Measurements from ENCODE around the gene S100A5.
"Not testable (repeated sequence)": the region's sequence is repeated elsewhere in the genome, so short reads cannot be mapped to it uniquely, and the experiment has no call there.

The S100A5 gene

GRCh38 chr1:153567621-153568366, 27.1 kb upstream of the S100A5 start:
- DNase-seq (ENCODE audit: low read depth in 2 of 3, low spot score in 2 of 3), result peak in 1 of 3 experiments; percentile 30

- DNase-seq (ENCODE audit: low read depth in 2 of 3, low spot score in 2 of 3), result peak; percentile 65 to 71 (median 71)
These were observed 26.0 kb upstream of the S100A5 start for GRCh38 chr1:153566414-153567371.

DNA sequence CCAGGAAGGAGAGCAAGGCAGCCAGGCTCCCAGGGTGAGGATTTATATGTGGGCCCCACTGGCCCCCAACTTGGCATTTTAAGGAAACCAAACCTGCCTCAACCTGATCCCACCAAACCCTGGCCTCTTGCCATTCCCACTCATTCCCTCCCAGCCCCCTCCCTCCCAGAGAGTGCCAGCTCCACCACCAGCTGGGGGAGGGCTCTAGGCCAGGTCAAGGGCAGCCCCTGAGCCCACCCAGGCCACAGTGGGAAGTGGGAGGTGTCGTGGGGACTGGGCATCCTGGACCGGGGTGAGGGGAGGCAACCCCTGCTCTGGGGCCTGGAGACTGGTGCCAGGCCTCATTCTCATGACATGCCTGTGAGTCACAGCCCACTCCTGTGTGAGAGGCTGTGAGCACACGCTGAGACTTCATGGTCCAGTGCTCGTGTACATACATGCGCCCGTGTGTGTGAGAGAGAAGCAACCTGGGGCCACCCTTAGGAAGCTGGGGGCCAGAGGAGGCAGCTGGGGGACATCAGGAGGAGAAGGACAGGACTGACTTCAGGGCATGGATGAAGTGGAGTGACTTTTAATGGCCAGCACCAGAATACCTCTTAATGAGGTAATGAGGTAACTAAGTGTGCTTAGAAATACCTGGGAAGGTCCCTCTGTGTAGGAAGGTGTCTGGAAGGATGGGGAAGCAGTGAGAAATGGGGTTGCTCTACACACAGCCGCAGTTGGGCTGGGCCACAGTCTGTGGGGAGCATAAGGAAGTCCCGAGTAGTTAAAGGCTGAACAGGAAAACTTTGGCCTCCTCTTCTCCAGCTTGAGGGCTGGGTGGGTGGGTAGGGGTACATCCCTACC, 25.0 kb upstream of the S100A5 start, which contains the start of gene S100A2:
TSS of gene S100A2 (minus strand) at position 316 of the 846 bp plus-strand sequence. CDS start 1,967 bp downstream, outside the sequence.
- peak in 1 of 3 experiments; percentile 14 for DNase-seq (ENCODE audit: low read depth in 2 of 3, low spot score in 2 of 3)

GRCh38 chr1:153563991-153564390, 23.3 kb upstream of the S100A5 start:
- DNase-seq (ENCODE audit: low read depth in 2 of 3, low spot score in 2 of 3), result no peak

- no peak for DNase-seq (ENCODE audit: low read depth in 2 of 3, low spot score in 2 of 3)
These were observed 22.8 kb upstream of the S100A5 start for GRCh38 chr1:153563483-153563901.

DNA sequence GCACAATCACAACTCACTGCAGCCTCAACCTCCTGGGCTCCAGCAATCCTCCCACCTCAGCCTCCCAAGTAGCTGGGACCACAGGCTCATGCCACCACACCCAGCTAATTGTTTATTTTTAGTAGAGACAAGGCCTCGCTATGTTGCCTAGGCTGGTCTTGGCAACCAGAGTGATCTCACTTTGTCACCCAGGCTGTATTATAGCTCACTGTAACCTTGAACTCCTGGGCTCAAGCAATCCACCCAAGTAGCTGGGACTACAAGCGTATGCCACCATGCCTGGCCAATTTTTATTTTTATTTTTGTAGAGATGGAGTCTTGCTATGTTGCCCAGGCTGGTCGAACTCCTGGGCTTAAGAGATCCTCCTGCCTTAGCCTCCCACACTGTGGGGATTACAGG, 21.3 kb upstream of the S100A5 start:
- not testable (repeated sequence) for DNase-seq (ENCODE audit: low read depth in 2 of 3, low spot score in 2 of 3)

GRCh38 chr1:153561466-153561985, 20.8 kb upstream of the S100A5 start:
- no peak for DNase-seq (ENCODE audit: low read depth in 2 of 3, low spot score in 2 of 3)

- DNase-seq (ENCODE audit: low read depth in 2 of 3, low spot score in 2 of 3), result no peak
These were observed 20.2 kb upstream of the S100A5 start for GRCh38 chr1:153560771-153561465.

DNA sequence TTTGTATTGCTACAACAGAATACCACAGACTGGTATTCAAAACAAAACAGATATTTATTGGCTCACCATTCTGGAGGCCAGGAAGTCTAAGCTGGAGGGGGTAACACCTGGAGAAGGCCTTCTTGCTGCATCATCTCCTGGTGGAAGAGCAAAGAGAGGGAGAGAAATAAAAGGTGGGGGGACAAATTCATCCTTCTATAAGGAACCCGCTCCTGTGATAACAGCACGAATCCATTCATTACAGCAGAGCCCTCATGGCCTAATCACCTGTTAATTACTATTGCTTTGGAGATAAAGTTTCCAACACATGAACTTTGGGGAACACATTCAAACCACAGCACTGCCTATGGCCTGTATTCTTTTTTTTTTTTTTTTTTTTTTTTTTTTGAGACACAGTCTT, 19.5 kb upstream of the S100A5 start:
- DNase-seq (ENCODE audit: low read depth in 2 of 3, low spot score in 2 of 3), result no peak

GRCh38 chr1:153557877-153558276, 17.1 kb upstream of the S100A5 start:
- no peak for DNase-seq (ENCODE audit: low read depth in 2 of 3, low spot score in 2 of 3)

DNA sequence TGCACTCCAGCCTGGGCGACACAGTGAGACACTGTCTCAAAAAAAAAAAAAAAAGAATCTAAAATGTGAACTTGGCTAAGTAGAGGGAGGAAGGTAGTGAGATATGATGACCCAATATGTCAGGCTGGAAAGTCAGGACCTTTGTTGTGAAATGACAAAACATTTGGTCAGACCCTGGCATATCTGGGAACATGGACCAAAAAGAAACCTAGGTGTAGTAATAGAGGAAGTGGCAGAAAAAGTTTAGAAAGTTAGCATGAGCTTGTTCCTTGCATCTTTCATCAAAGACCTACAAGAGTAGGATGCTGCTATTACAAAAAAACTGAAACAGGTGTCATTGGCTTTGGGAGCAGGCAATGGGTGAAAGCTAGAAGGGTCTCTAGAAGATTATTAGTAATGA, 15.6 kb upstream of the S100A5 start:
- no peak for DNase-seq (ENCODE audit: low read depth in 2 of 3, low spot score in 2 of 3)

- DNase-seq (ENCODE audit: low read depth in 2 of 3, low spot score in 2 of 3), result no peak
These were observed 13.3 kb upstream of the S100A5 start for GRCh38 chr1:153553830-153554541.

DNA sequence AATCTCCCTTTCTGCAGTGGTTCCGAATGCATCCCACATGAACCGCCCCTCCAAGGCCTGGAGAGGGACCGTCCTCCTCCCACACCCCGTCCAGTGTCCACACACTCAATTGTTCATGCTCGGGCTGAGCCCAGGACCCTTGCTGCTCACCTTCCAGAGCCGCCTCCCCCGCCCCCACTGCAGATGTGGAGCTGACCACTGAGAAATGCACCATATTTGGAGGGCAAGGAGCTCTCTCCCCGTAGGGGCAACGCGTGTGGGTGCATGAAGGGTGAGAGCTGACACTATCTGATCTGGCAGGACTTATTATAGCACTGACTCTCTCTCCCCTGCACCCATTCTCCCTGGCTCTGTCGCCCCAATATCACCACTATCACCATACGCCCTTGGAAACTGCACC, 12.4 kb upstream of the S100A5 start:
- no peak for DNase-seq (ENCODE audit: low read depth in 2 of 3, low spot score in 2 of 3)

DNA sequence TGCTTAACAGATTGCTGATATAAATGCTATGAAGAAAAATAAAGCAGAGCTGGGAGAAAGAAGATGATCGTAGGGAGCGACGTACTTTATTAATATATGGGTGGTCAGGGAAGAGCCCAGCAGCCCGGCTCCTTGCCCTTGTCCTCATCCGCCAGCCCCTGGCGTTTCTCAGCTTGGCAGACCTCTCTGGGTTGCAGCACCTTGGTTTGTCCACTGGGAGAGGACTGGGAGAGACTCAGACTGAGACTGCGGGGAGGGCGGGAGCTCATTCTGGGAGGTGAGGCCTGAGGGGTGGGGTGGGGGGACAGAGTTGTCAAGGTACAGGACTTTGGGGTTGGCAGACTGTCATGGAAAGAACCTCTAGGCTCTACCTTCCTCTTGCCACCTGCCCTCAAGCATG, 11.6 kb upstream of the S100A5 start:
- DNase-seq (ENCODE audit: low read depth in 2 of 3, low spot score in 2 of 3), result no peak

GRCh38 chr1:153550827-153551500, 10.2 kb upstream of the S100A5 start:
- no peak for DNase-seq (ENCODE audit: low read depth in 2 of 3, low spot score in 2 of 3)

- no peak for DNase-seq (ENCODE audit: low read depth in 2 of 3, low spot score in 2 of 3)
These were observed 9.6 kb upstream of the S100A5 start for GRCh38 chr1:153550398-153550758.

- no peak for DNase-seq (ENCODE audit: low read depth in 2 of 3, low spot score in 2 of 3)
These were observed 9.1 kb upstream of the S100A5 start for GRCh38 chr1:153549741-153550397.
